Natural killer cell (primary cell): ENCODE measurements around the gene ARFRP1. TPM values are rescaled to one million over a fixed set of nuclear protein-coding genes. Genes with fewer than 3 reads are reported as not detected.

Experiments used
- ATAC-seq, 3 donors: fragments of 150-1000 bp in 2 of 3; fragments of 200-7000 bp in 1 of 3; cut with Tn5 transposase; 1 replicate in 1 of 3; 2 replicates in 2 of 3; pipeline ENCODE4 v1.10.0; 2021; ENCODE audit warnings: mild to moderate bottlenecking in 2 of 3, moderate library complexity in 2 of 3
- DNase-seq, 2 donors: peaks; one replicate each; pipeline versions ENCODE4 v3.0.0 to v3.0.0-alpha.2; 2013 to 2021; ENCODE audit warnings: mixed read lengths in 1 of 2
- H3K27ac ChIP-seq: one replicate; pipeline ENCODE4 v1.5.1; 2013; ENCODE audit warnings: mild to moderate bottlenecking, low read length
- H3K27me3 ChIP-seq: one replicate; pipeline ENCODE4 v1.6.1; 2013; ENCODE audit warnings: low read length; ENCODE audit not compliant: control insufficient read depth, insufficient read depth
- H3K36me3 ChIP-seq: one replicate; pipeline ENCODE4 v1.6.1; 2013; ENCODE audit warnings: low read length; ENCODE audit not compliant: control insufficient read depth, insufficient read depth
- H3K4me1 ChIP-seq: one replicate; pipeline ENCODE4 v1.6.1; 2013; ENCODE audit warnings: low read length; ENCODE audit not compliant: control insufficient read depth, insufficient read depth
- H3K4me3 ChIP-seq: one replicate; pipeline ENCODE4 v1.5.1; 2013; ENCODE audit warnings: low read length
- H3K9me3 ChIP-seq: one replicate; pipeline ENCODE4 v1.6.1; 2013; ENCODE audit warnings: low read length; ENCODE audit not compliant: control insufficient read depth, insufficient read depth
- H3K27ac Mint-ChIP-seq, 2 donors: one replicate each; pipeline ENCODE4 v1.8.0; 2022; ENCODE audit warnings: mild to moderate bottlenecking in 2 of 2, mixed read lengths in 2 of 2, moderate library complexity in 1 of 2
- H3K27me3 Mint-ChIP-seq, 2 donors: one replicate each; pipeline ENCODE4 v1.8.0; 2022; ENCODE audit warnings: low read depth in 2 of 2, mixed read lengths in 2 of 2
- H3K36me3 Mint-ChIP-seq: one replicate; pipeline ENCODE4 v1.8.0; 2022; ENCODE audit warnings: mixed read lengths
- H3K4me1 Mint-ChIP-seq, 2 donors: one replicate each; pipeline ENCODE4 v1.8.0; 2022; ENCODE audit warnings: mixed read lengths in 2 of 2
- H3K4me3 Mint-ChIP-seq: one replicate; pipeline ENCODE4 v1.8.0; 2022; ENCODE audit warnings: mild to moderate bottlenecking, moderate library complexity, mixed read lengths
- H3K9me3 Mint-ChIP-seq, 2 donors: one replicate each; pipeline ENCODE4 v1.8.0; 2022; ENCODE audit warnings: mixed read lengths in 2 of 2
- WGBS: methylation state at CpG from one replicate; pipeline ENCODE4 v1.1.7; 2013; ENCODE audit warnings: missing lambda C conversion rate; ENCODE audit not compliant: insufficient coverage; 5-methylcytosine and 5-hydroxymethylcytosine counted together
- intact Hi-C: fragments of 100-400 bp; cut with micrococcal nuclease; formaldehyde crosslinking; loops from one replicate; pipeline ENCODE4 v1.14.2; 2022
- total RNA-seq, 4 donors: library from RNA; stranded (reverse); fragments of 120-200 nt in 1 of 4; gene quantifications; one replicate each; pipeline versions ENCODE4 v1.2.3 to v1.2.4, GENCODE V29; 2013 to 2022
- TF ChIP-seq, protein P1 (sequence below): fragments of 200-600 bp; IDR thresholded peaks from one replicate; pipeline ENCODE4 v1.8.0; 2022; ENCODE audit warnings: antibody characterized with exemption

The ARFRP1 gene
- total RNA-seq, 3 donors from 2014 or later (not counting 1 experiment from before 2014, with no cell fraction given) = 43.9 to 55.8 (median 50.6) TPM

DNA sequence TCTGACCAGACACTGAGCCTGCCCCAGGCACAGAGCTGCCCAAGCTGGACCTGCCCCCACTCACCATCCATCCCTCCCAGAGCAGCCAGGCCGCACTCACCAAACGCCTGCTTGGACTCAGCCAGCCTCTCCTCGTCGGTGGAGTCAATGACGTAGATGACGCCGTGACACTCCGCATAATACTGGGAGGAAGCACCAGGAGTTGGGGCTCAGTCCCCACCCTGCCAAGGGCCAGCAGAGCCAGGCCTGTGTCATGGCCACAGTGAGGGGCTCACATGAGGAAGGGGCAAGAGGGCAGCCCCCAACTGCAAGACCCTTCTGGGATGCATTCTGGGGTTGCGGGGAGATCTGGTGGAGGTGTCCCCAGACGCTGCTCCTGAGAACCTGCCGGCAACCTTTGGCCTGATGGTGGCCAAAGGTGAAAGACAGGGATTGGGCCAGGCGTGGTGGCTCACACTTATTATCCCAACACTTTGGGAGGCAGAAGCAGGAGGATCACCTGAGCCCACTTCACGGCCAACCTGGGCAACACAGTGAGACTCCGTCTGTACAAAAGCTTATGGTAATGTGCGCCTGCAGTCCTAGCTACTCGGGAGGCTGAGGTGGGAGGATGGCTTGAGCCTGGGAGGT lies 5.6 kb downstream of the ARFRP1 start:
- Mint-ChIP-seq H3K9me3 (no peaks in the 10 kb centered on the region), H3K36me3 (no peaks in the 10 kb centered on the region), H3K4me3 (no peak overlapping the region), H3K4me1 (peaks cover 8 to 25% of the 10 kb centered on the region in 2 donors), H3K27ac (no peak overlapping the region), H3K27me3 (no peaks in the 10 kb centered on the region)
- no peak overlapping the region for H3K27ac ChIP-seq
- no peak overlapping the region for H3K4me3 ChIP-seq
- peaks cover 34% of the 10 kb centered on the region for H3K4me1 ChIP-seq
- WGBS = 95% methylated on average over 16 of the region's 16 CpGs
- DNase-seq = no peak
- TF ChIP-seq, protein P1, sequence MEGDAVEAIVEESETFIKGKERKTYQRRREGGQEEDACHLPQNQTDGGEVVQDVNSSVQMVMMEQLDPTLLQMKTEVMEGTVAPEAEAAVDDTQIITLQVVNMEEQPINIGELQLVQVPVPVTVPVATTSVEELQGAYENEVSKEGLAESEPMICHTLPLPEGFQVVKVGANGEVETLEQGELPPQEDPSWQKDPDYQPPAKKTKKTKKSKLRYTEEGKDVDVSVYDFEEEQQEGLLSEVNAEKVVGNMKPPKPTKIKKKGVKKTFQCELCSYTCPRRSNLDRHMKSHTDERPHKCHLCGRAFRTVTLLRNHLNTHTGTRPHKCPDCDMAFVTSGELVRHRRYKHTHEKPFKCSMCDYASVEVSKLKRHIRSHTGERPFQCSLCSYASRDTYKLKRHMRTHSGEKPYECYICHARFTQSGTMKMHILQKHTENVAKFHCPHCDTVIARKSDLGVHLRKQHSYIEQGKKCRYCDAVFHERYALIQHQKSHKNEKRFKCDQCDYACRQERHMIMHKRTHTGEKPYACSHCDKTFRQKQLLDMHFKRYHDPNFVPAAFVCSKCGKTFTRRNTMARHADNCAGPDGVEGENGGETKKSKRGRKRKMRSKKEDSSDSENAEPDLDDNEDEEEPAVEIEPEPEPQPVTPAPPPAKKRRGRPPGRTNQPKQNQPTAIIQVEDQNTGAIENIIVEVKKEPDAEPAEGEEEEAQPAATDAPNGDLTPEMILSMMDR = no peak
- ATAC-seq = no peak
- no peaks in the 10 kb centered on the region for H3K9me3 ChIP-seq
- H3K27me3 ChIP-seq = no peaks in the 10 kb centered on the region
- intact Hi-C loops = no loop called here
- peaks cover 24% of the 10 kb centered on the region for H3K36me3 ChIP-seq

DNA sequence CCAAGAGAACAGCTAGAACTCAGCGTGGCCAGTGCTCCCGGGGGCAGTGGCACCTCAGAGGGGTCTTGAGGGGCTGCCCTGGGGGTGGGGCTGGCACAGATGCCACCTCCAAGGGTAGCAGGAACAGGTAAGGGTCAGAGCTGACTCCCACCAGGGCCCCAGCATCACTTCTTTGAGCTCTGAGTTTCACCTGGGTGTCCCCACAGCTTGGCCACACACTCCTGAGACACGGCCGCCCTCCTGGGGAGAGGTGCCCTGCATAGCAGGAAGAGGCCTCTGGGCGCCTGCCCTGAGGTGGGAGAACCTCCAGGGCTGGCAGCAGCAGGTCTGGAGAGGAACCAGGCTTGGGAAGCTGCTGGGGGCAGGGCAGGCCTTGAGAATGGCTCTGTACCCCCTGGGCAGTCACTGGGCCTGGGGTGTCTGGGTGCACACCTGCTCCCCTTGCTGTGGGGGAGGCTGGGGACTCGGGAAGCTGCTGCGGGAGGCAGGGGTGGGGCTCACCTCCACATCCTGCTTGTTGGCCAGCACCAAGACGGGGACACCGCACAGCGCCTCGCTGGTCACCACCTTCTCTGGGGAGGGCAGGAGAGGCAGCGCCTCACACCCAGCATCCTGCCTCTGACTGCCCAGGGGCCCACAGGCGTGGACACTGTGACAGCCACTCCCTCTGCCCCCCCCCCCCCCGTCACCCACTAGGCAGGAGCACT lies 6.3 kb downstream of the ARFRP1 start:
- DNase-seq = no peak
- Histone ChIP-seq H3K4me3 (no peak overlapping the region), H3K4me1 (peaks cover 34% of the 10 kb centered on the region), H3K9me3 (no peaks in the 10 kb centered on the region), H3K27me3 (no peaks in the 10 kb centered on the region), H3K36me3 (peaks cover 24% of the 10 kb centered on the region), H3K27ac (no peak overlapping the region)
- H3K27ac Mint-ChIP-seq = no peak overlapping the region
- no peak overlapping the region for H3K4me3 Mint-ChIP-seq
- H3K36me3 Mint-ChIP-seq = no peaks in the 10 kb centered on the region
- no peaks in the 10 kb centered on the region for H3K9me3 Mint-ChIP-seq
- TF ChIP-seq, protein P1 = no peak
- no peaks in the 10 kb centered on the region for H3K27me3 Mint-ChIP-seq
- ATAC-seq = no peak
- intact Hi-C loops = no loop called here
- WGBS = 56% methylated on average over 13 of the region's 14 CpGs
- peaks cover 3 to 22% of the 10 kb centered on the region in 2 donors for H3K4me1 Mint-ChIP-seq

DNA sequence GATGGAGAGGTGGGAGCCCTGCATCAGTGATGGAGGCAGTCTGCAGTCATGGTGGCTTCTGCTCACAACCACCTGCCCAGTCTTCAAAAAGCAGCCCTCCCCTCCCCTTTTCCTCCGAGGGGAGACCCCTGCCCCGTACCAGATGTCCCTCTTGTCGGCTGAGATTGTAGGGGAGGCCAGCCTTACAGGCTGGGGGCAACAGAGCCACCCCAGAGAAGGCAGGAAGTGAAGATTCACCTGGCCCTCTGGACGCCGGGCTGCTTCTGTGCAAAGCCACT lies 6.8 kb downstream of the ARFRP1 start:
- peaks cover 34% of the 10 kb centered on the region for H3K4me1 ChIP-seq
- 90% methylated on average over 5 of the region's 5 CpGs for WGBS

More for the DNA sequence above, 6.8 kb downstream of the ARFRP1 start:
- Mint-ChIP-seq H3K4me3 (no peak overlapping the region), H3K9me3 (no peaks in the 10 kb centered on the region), H3K36me3 (no peaks in the 10 kb centered on the region), H3K27ac (no peak overlapping the region), H3K27me3 (no peaks in the 10 kb centered on the region), H3K4me1 (peaks cover 0 to 24% of the 10 kb centered on the region in 2 donors)
- Histone ChIP-seq H3K9me3 (no peaks in the 10 kb centered on the region), H3K4me3 (no peak overlapping the region), H3K27me3 (no peaks in the 10 kb centered on the region), H3K36me3 (peaks cover 23% of the 10 kb centered on the region), H3K27ac (no peak overlapping the region)
- TF ChIP-seq, protein P1 = no peak
- intact Hi-C loops = no loop called here
- ATAC-seq (no peak), DNase-seq (no peak)
